B cell (primary cell): Measurements from ENCODE around the gene SLA2. TPM values are rescaled to one million over a fixed set of nuclear protein-coding genes. Genes with fewer than 3 reads are reported as not detected.

ENCODE experiments used
- ATAC-seq: fragments of 200-7000 bp; cut with Tn5 transposase; one replicate; pipeline ENCODE4 v1.10.0; 2021; ENCODE audit warnings: low read depth, mild to moderate bottlenecking, moderate number of reproducible peaks, moderate library complexity
- CTCF ChIA-PET: fragments of 350-600 bp; sonication (Branson Sonifier 250); formaldehyde crosslinking; loops from one replicate; lab custom pipeline; 2021; ENCODE audit warnings: antibody characterized with exemption, inconsistent platforms; lab: Charles Lee
- POLR2A ChIA-PET: fragments of 350-600 bp; sonication (Branson Sonifier 250); formaldehyde crosslinking; loops from one replicate; lab custom pipeline; 2021; ENCODE audit warnings: antibody characterized with exemption; lab: Charles Lee
- DNase-seq: peaks from one replicate; pipeline ENCODE4 v3.0.0; 2013
- H2AFZ ChIP-seq: 2 replicates; pipeline ENCODE4 v1.6.1; 2012; ENCODE audit warnings: mild to moderate bottlenecking, low read depth, low read length; ENCODE audit not compliant: insufficient read depth, poor library complexity, severe bottlenecking
- H3K27ac ChIP-seq, 2 donors: 1 replicate in 1 of 2; 2 replicates in 1 of 2; pipeline ENCODE4 v1.5.1; 2012 to 2013; ENCODE audit warnings: low read length in 2 of 2, mild to moderate bottlenecking in 2 of 2, moderate library complexity in 1 of 2
- H3K27me3 ChIP-seq, 4 experiments: fragments of 200-600 bp in 1 of 4; sonication (generic) in 1 of 4; replicated peaks in 1 of 4; 1 replicate in 2 of 4; 2 replicates in 2 of 4; pipeline versions ENCODE4 v1.6.1 to v1.7.0; 2013 to 2016; ENCODE audit warnings: low read length in 3 of 4, mild to moderate bottlenecking in 2 of 4, mixed read lengths in 1 of 4, moderate library complexity in 1 of 4; ENCODE audit not compliant: insufficient read depth in 4 of 4, control insufficient read depth in 3 of 4; ENCODE audit errors: control extremely low read depth in 1 of 4
- H3K36me3 ChIP-seq, 2 experiments: replicated peaks in 1 of 2; 1 replicate in 1 of 2; 2 replicates in 1 of 2; pipeline versions ENCODE4 v1.6.1 to v1.7.1; 2013; ENCODE audit warnings: low read length in 1 of 2; ENCODE audit not compliant: insufficient read depth in 2 of 2, control insufficient read depth in 1 of 2; ENCODE audit errors: control extremely low read depth in 1 of 2, extremely low read depth in 1 of 2
- H3K4me1 ChIP-seq, 2 donors: fragments of 200-600 bp in 1 of 2; sonication (generic) in 1 of 2; 1 replicate in 1 of 2; 2 replicates in 1 of 2; pipeline versions ENCODE4 v1.5.1 to v1.6.1; 2013 to 2017; ENCODE audit warnings: low read length in 2 of 2; ENCODE audit not compliant: control insufficient read depth in 2 of 2, insufficient read depth in 2 of 2
- H3K4me2 ChIP-seq: replicated peaks from 2 replicates; pipeline ENCODE3; 2012; ENCODE audit warnings: mild to moderate bottlenecking, low read depth, low read length; ENCODE audit not compliant: poor library complexity, severe bottlenecking
- H3K4me3 ChIP-seq, 5 experiments: fragments of 200-600 bp in 1 of 5; sonication (generic) in 1 of 5; 1 replicate in 3 of 5; 2 replicates in 2 of 5; pipeline versions ENCODE4 v1.5.1 to v1.7.0; 2011 to 2016; ENCODE audit warnings: low read length in 4 of 5, mild to moderate bottlenecking in 4 of 5, low read depth in 2 of 5, control low read depth in 1 of 5, moderate library complexity in 1 of 5; ENCODE audit not compliant: insufficient read depth in 1 of 5; ENCODE audit errors: control extremely low read depth in 1 of 5, extremely low read depth in 1 of 5
- H3K79me2 ChIP-seq: fragments of 200-600 bp; sonication (generic); one replicate; pipeline ENCODE4 v1.6.0; 2016; ENCODE audit warnings: low read length; ENCODE audit not compliant: control insufficient read depth, insufficient read depth
- H3K9ac ChIP-seq: fragments of 200-600 bp; sonication (generic); 2 replicates; pipeline ENCODE4 v1.6.1; 2017; ENCODE audit warnings: mild to moderate bottlenecking, low read length, moderate library complexity
- H3K9me3 ChIP-seq, 3 donors: one replicate each; pipeline versions ENCODE4 v1.6.1 to v1.7.1; 2013; ENCODE audit warnings: low read length in 2 of 3; ENCODE audit not compliant: control insufficient read depth in 2 of 3, insufficient read depth in 1 of 3; ENCODE audit errors: control extremely low read depth in 1 of 3
- H4K20me1 ChIP-seq: 2 replicates; pipeline ENCODE4 v1.6.0; 2012; ENCODE audit warnings: mild to moderate bottlenecking, low read length; ENCODE audit not compliant: insufficient read depth, control insufficient read depth, poor library complexity, severe bottlenecking
- H3K27ac Mint-ChIP-seq: one replicate; pipeline ENCODE4 v1.8.0; 2021; ENCODE audit warnings: mixed read lengths
- H3K27me3 Mint-ChIP-seq: one replicate; pipeline ENCODE4 v1.8.0; 2021; ENCODE audit warnings: mixed read lengths
- H3K4me1 Mint-ChIP-seq: one replicate; pipeline ENCODE4 v1.8.0; 2021; ENCODE audit warnings: mixed read lengths
- H3K4me3 Mint-ChIP-seq: one replicate; pipeline ENCODE4 v1.8.0; 2021; ENCODE audit warnings: mixed read lengths
- H3K9me3 Mint-ChIP-seq: one replicate; pipeline ENCODE4 v1.8.0; 2022; ENCODE audit warnings: mixed read lengths; ENCODE audit not compliant: insufficient read depth
- CTCF ChIP-seq: fragments of 200-600 bp; IDR thresholded peaks from one replicate; pipeline ENCODE4 v1.8.0; 2022; ENCODE audit warnings: antibody characterized with exemption, mild to moderate bottlenecking
- EZH2 ChIP-seq: IDR thresholded peaks from 2 replicates; pipeline ENCODE4 v1.6.1; 2012; ENCODE audit warnings: borderline replicate concordance, low read depth, mild to moderate bottlenecking, moderate library complexity, low read length; ENCODE audit not compliant: insufficient read depth, poor library complexity, severe bottlenecking
- WGBS: methylation state at CpG from one replicate; pipeline ENCODE4 v1.1.5; 2013; ENCODE audit warnings: missing lambda C conversion rate; ENCODE audit not compliant: insufficient coverage; 5-methylcytosine and 5-hydroxymethylcytosine counted together
- intact Hi-C: fragments of 100-400 bp; cut with micrococcal nuclease; formaldehyde crosslinking; loops from one replicate; pipeline ENCODE4 v1.10.0; 2022
- polyA plus RNA-seq: library from polyadenylated mRNA; depleted of rRNA; stranded (reverse); fragments of >200 nt; gene quantifications from 2 replicates; pipeline ENCODE4 v1.2.3, GENCODE V29; 2012
- total RNA-seq, 2 donors: library from RNA; stranded (reverse); fragments of 120-200 nt in 1 of 2; gene quantifications; 1 replicate in 1 of 2; 2 replicates in 1 of 2; pipeline versions ENCODE4 v1.2.3 to v1.2.4, GENCODE V29; 2013 to 2022

SLA2 gene
- total and polyA plus RNA-seq, 2 donors (not counting 1 experiment from before 2014, with no cell fraction given) = 0.73 to 0.76 TPM

GRCh38 chr20:36605399-36606157, 40.4 kb downstream of the SLA2 start, which contains the start of gene RAB5IF:
TSS of gene RAB5IF (plus strand) at chr20:36605779. CDS start at chr20:36605952, 173 bp downstream.
- peak within 1 kb of the TSS; percentile 85 for H2AFZ ChIP-seq
- POLR2A ChIA-PET = interaction anchor here (0.6 to 4.2 kb wide), 15 partner anchors 11 to 674 kb away, joined by 3 to 98 read pairs (median 4); partner anchors contain the start of genes DSN1, MYL9, NDRG3 and TGIF2
- no peaks in the 10 kb centered on the region for H3K27me3 ChIP-seq
- H3K4me3 Mint-ChIP-seq = peak within 1 kb of the TSS; percentile 97
- peak within 1 kb of the TSS; percentile 72 to 97 (median 90) for H3K4me3 ChIP-seq
- peaks cover 5% of the 10 kb centered on the region for H4K20me1 ChIP-seq
- peak within 1 kb of the TSS; percentile 95 for H3K27ac Mint-ChIP-seq
- WGBS = under 1% methylated on average over 90 of the region's 90 CpGs
- peak within 1 kb of the TSS; percentile 91 to 97 for H3K27ac ChIP-seq
- DNase-seq (peak; percentile 100), ATAC-seq (peak; percentile 83)
- intact Hi-C loops = loop anchor here (1.0 to 10.0 kb wide), 10 partner anchors 10 to 569 kb away; partner anchors contain the start of genes DSN1, MROH8, NDRG3 and RPN2
- H3K27me3 Mint-ChIP-seq = no peaks in the 10 kb centered on the region
- H3K36me3 ChIP-seq = peaks cover 0 to 19% of the 10 kb centered on the region in 2 experiments
- peaks cover 46% of the 10 kb centered on the region for H3K4me1 Mint-ChIP-seq
- H3K79me2 ChIP-seq = peaks cover 33% of the 10 kb centered on the region
- TF ChIP-seq EZH2 (no peak), CTCF (peak; percentile 90)
- no peaks in the 10 kb centered on the region for H3K9me3 Mint-ChIP-seq
- peaks cover 23 to 39% of the 10 kb centered on the region in 2 donors for H3K4me1 ChIP-seq
- no peaks in the 10 kb centered on the region for H3K9me3 ChIP-seq
- H3K9ac ChIP-seq = peak within 1 kb of the TSS; percentile 93
- CTCF ChIA-PET = interaction anchor here (0.5 to 5.1 kb wide), 26 partner anchors 10 to 1509 kb away, joined by 3 to 82 read pairs (median 4); partner anchors contain the start of genes DSN1, SLA2 and TGIF2
- H3K4me2 ChIP-seq = peak within 1 kb of the TSS; percentile 81
